Measurements from ENCODE around the gene TNPO2.
"Not testable (repeated sequence)": the region's sequence is repeated elsewhere in the genome, so short reads cannot be mapped to it uniquely, and the experiment has no call there.

TNPO2 gene

GRCh38 chr19:12705169-12705568 is 18.6 kb downstream of the TNPO2 start:
- DNase-seq = no peak
- Mint-ChIP-seq H3K36me3 (ENCODE audit: low read depth) (peaks cover 91% of the 10 kb centered on the region), H3K9me3 (no peaks in the 10 kb centered on the region), H3K4me1 (ENCODE audit: low read depth) (no peaks in the 10 kb centered on the region), H3K27ac (peak overlapping the region; percentile 50), H3K27me3 (no peaks in the 10 kb centered on the region), H3K4me3 (no peak overlapping the region)

- Mint-ChIP-seq H3K36me3 (ENCODE audit: low read depth) (peaks cover 91% of the 10 kb centered on the region), H3K27me3 (no peaks in the 10 kb centered on the region), H3K27ac (peak overlapping the region; percentile 63), H3K4me1 (ENCODE audit: low read depth) (peaks cover 7% of the 10 kb centered on the region), H3K9me3 (no peaks in the 10 kb centered on the region), H3K4me3 (no peak overlapping the region)
- DNase-seq = no peak
Measured at GRCh38 chr19:12703046-12703445, 20.7 kb downstream of the TNPO2 start.

GRCh38 chr19:12701596-12702282 is 22.0 kb downstream of the TNPO2 start:
- no peak for DNase-seq

GRCh38 chr19:12698138-12698537 is 25.6 kb downstream of the TNPO2 start:
- peak overlapping the region; percentile 84 for H3K27ac Mint-ChIP-seq
- H3K4me1 Mint-ChIP-seq (ENCODE audit: low read depth) = peaks cover 27% of the 10 kb centered on the region
- no peaks in the 10 kb centered on the region for H3K9me3 Mint-ChIP-seq

More at GRCh38 chr19:12701596-12702282, 22.0 kb downstream of the TNPO2 start:
- peak overlapping the region; percentile 29 for H3K27ac Mint-ChIP-seq
- H3K4me1 Mint-ChIP-seq (ENCODE audit: low read depth) = peaks cover 13% of the 10 kb centered on the region
- no peaks in the 10 kb centered on the region for H3K9me3 Mint-ChIP-seq
- peaks cover 86% of the 10 kb centered on the region for H3K36me3 Mint-ChIP-seq (ENCODE audit: low read depth)
- no peaks in the 10 kb centered on the region for H3K27me3 Mint-ChIP-seq
- H3K4me3 Mint-ChIP-seq = no peak overlapping the region

GRCh38 chr19:12697425-12697824 is 26.3 kb downstream of the TNPO2 start:
- H3K27ac Mint-ChIP-seq = peak overlapping the region; percentile 40
- H3K27me3 Mint-ChIP-seq, DNase-seq, H3K9me3 Mint-ChIP-seq: not testable (repeated sequence)
- peak overlapping the region; percentile 87 for H3K4me3 Mint-ChIP-seq
- H3K4me1 Mint-ChIP-seq (ENCODE audit: low read depth) = peaks cover 27% of the 10 kb centered on the region
- H3K36me3 Mint-ChIP-seq (ENCODE audit: low read depth) = peaks cover 62% of the 10 kb centered on the region

More at GRCh38 chr19:12698138-12698537, 25.6 kb downstream of the TNPO2 start:
- no peaks in the 10 kb centered on the region for H3K27me3 Mint-ChIP-seq
- H3K36me3 Mint-ChIP-seq (ENCODE audit: low read depth) = peaks cover 62% of the 10 kb centered on the region
- no peak for DNase-seq
- H3K4me3 Mint-ChIP-seq = peak overlapping the region; percentile 58

GRCh38 chr19:12696366-12697335 is 27.1 kb downstream of the TNPO2 start, which contains the start of gene FBXW9:
Gene FBXW9, minus strand, starts transcription at chr19:12696631. Its CDS starts 50 bp downstream, at chr19:12696581.
- Mint-ChIP-seq H3K27me3 (no peaks in the 10 kb centered on the region), H3K27ac (peak within 1 kb of the TSS; percentile 93), H3K4me3 (peak within 1 kb of the TSS; percentile 87)

GRCh38 chr19:12695997-12696365 is 27.8 kb downstream of the TNPO2 start:
- Mint-ChIP-seq H3K4me1 (ENCODE audit: low read depth) (peaks cover 27% of the 10 kb centered on the region), H3K36me3 (ENCODE audit: low read depth) (peaks cover 53% of the 10 kb centered on the region), H3K4me3 (peak overlapping the region; percentile 87), H3K27me3 (no peaks in the 10 kb centered on the region), H3K9me3 (no peaks in the 10 kb centered on the region), H3K27ac (peak overlapping the region; percentile 93)
- no peak for DNase-seq

More at GRCh38 chr19:12696366-12697335, 27.1 kb downstream of the TNPO2 start, which contains the start of gene FBXW9:
- DNase-seq = peak; percentile 99
- Mint-ChIP-seq H3K36me3 (ENCODE audit: low read depth) (peaks cover 54% of the 10 kb centered on the region), H3K9me3 (no peaks in the 10 kb centered on the region), H3K4me1 (ENCODE audit: low read depth) (peaks cover 27% of the 10 kb centered on the region)

- DNase-seq = no peak
- no peaks in the 10 kb centered on the region for H3K27me3 Mint-ChIP-seq
- H3K4me1 Mint-ChIP-seq (ENCODE audit: low read depth) = peaks cover 27% of the 10 kb centered on the region
- H3K9me3 Mint-ChIP-seq = no peaks in the 10 kb centered on the region
- H3K27ac Mint-ChIP-seq = peak overlapping the region; percentile 79
- H3K4me3 Mint-ChIP-seq = peak overlapping the region; percentile 87
- H3K36me3 Mint-ChIP-seq (ENCODE audit: low read depth) = peaks cover 51% of the 10 kb centered on the region
Measured at GRCh38 chr19:12695514-12695913, 28.2 kb downstream of the TNPO2 start.

GRCh38 chr19:12695096-12695495 is 28.6 kb downstream of the TNPO2 start:
- H3K4me1 Mint-ChIP-seq (ENCODE audit: low read depth) = peaks cover 27% of the 10 kb centered on the region
- H3K9me3 Mint-ChIP-seq = no peaks in the 10 kb centered on the region
- H3K27me3 Mint-ChIP-seq = no peaks in the 10 kb centered on the region
- H3K36me3 Mint-ChIP-seq (ENCODE audit: low read depth) = peaks cover 51% of the 10 kb centered on the region
- H3K4me3 Mint-ChIP-seq = peak overlapping the region; percentile 87
- H3K27ac Mint-ChIP-seq = no peak overlapping the region
- DNase-seq = no peak

GRCh38 chr19:12694641-12695040 is 29.1 kb downstream of the TNPO2 start:
- peaks cover 49% of the 10 kb centered on the region for H3K36me3 Mint-ChIP-seq (ENCODE audit: low read depth)
- DNase-seq = no peak
- H3K27ac Mint-ChIP-seq = no peak overlapping the region
- H3K9me3 Mint-ChIP-seq = no peaks in the 10 kb centered on the region
- H3K4me3 Mint-ChIP-seq = peak overlapping the region; percentile 87
- H3K27me3 Mint-ChIP-seq = no peaks in the 10 kb centered on the region
- peaks cover 27% of the 10 kb centered on the region for H3K4me1 Mint-ChIP-seq (ENCODE audit: low read depth)

- peaks cover 20% of the 10 kb centered on the region for H3K4me1 Mint-ChIP-seq (ENCODE audit: low read depth)
- H3K9me3 Mint-ChIP-seq = no peaks in the 10 kb centered on the region
Measured at GRCh38 chr19:12692960-12693359, 30.8 kb downstream of the TNPO2 start.

GRCh38 chr19:12689581-12690216 is 34.0 kb downstream of the TNPO2 start:
- DNase-seq = no peak
- Mint-ChIP-seq H3K27me3 (no peaks in the 10 kb centered on the region), H3K36me3 (ENCODE audit: low read depth) (peaks cover 47% of the 10 kb centered on the region), H3K27ac (no peak overlapping the region), H3K9me3 (no peaks in the 10 kb centered on the region), H3K4me3 (no peak overlapping the region), H3K4me1 (ENCODE audit: low read depth) (peaks cover 5% of the 10 kb centered on the region)

More at GRCh38 chr19:12692960-12693359, 30.8 kb downstream of the TNPO2 start:
- peaks cover 51% of the 10 kb centered on the region for H3K36me3 Mint-ChIP-seq (ENCODE audit: low read depth)
- no peak overlapping the region for H3K4me3 Mint-ChIP-seq
- no peak overlapping the region for H3K27ac Mint-ChIP-seq
- no peak for DNase-seq
- H3K27me3 Mint-ChIP-seq = no peaks in the 10 kb centered on the region

- H3K4me1 Mint-ChIP-seq (ENCODE audit: low read depth) = no peaks in the 10 kb centered on the region
- peaks cover 43% of the 10 kb centered on the region for H3K36me3 Mint-ChIP-seq (ENCODE audit: low read depth)
- H3K27ac Mint-ChIP-seq = no peak overlapping the region
- DNase-seq = no peak
- no peaks in the 10 kb centered on the region for H3K9me3 Mint-ChIP-seq
- H3K4me3 Mint-ChIP-seq = no peak overlapping the region
- no peaks in the 10 kb centered on the region for H3K27me3 Mint-ChIP-seq
Measured at GRCh38 chr19:12689012-12689411, 34.7 kb downstream of the TNPO2 start.

GRCh38 chr19:12687496-12688196 is 36.1 kb downstream of the TNPO2 start, which contains the start of gene GNG14:
Gene GNG14, plus strand, starts transcription at chr19:12687998. Its CDS starts 51 bp downstream, at chr19:12688049.
- H3K27ac Mint-ChIP-seq = no peak within 1 kb of the TSS

More at GRCh38 chr19:12687496-12688196, 36.1 kb downstream of the TNPO2 start, which contains the start of gene GNG14:
- H3K27me3 Mint-ChIP-seq = no peaks in the 10 kb centered on the region
- H3K9me3 Mint-ChIP-seq = no peaks in the 10 kb centered on the region
- H3K4me3 Mint-ChIP-seq = no peak within 1 kb of the TSS
- DNase-seq = no peak
- H3K4me1 Mint-ChIP-seq (ENCODE audit: low read depth) = no peaks in the 10 kb centered on the region
- H3K36me3 Mint-ChIP-seq (ENCODE audit: low read depth) = peaks cover 36% of the 10 kb centered on the region
